D721Med (cell line): Measurements from ENCODE around the gene CAMKK2.

Experiments
- DNase-seq: peaks from one replicate; pipeline ENCODE4 v3.0.0; 2011; ENCODE audit warnings: low spot score; ENCODE audit not compliant: insufficient read length
- FAIRE-seq: peaks from 2 replicates; lab custom pipeline; 2011; peaks lifted over from hg19 to GRCh38; lab: Jason Lieb, UNC
- CTCF ChIP-seq: IDR thresholded peaks from 2 replicates; pipeline ENCODE4 v1.5.1; 2012; ENCODE audit warnings: mild to moderate bottlenecking, control low read depth; ENCODE audit not compliant: insufficient read depth; ENCODE audit errors: missing control alignments

CAMKK2 gene

GRCh38 chr12:121297435-121297991 lies 1.0 kb upstream of the CAMKK2 start:
- no peak for FAIRE-seq
- no peak for TF ChIP-seq CTCF
- DNase-seq, result no peak

- TF ChIP-seq CTCF, result no peak
- no peak for DNase-seq
- no peak for FAIRE-seq
These were observed 527 bp downstream of the CAMKK2 start for GRCh38 chr12:121295746-121296617.

- no peak for DNase-seq
These were observed 1.3 kb downstream of the CAMKK2 start for GRCh38 chr12:121295116-121295745.

GRCh38 chr12:121294151-121294889 lies 2.2 kb downstream of the CAMKK2 start:
- FAIRE-seq, result no peak
- DNase-seq, result no peak
- TF ChIP-seq CTCF, result no peak

More at GRCh38 chr12:121295116-121295745, 1.3 kb downstream of the CAMKK2 start:
- TF ChIP-seq CTCF, result no peak
- FAIRE-seq, result no peak

- DNase-seq (no peak), FAIRE-seq (no peak)
- no peak for TF ChIP-seq CTCF
These were observed 2.9 kb downstream of the CAMKK2 start for GRCh38 chr12:121293603-121294002.

GRCh38 chr12:121290410-121290809 lies 6.1 kb downstream of the CAMKK2 start:
- FAIRE-seq, result no peak
- no peak for DNase-seq
- TF ChIP-seq CTCF, result no peak
